ENCODE results near the gene CKM.

- TF ChIP-seq, protein P1, sequence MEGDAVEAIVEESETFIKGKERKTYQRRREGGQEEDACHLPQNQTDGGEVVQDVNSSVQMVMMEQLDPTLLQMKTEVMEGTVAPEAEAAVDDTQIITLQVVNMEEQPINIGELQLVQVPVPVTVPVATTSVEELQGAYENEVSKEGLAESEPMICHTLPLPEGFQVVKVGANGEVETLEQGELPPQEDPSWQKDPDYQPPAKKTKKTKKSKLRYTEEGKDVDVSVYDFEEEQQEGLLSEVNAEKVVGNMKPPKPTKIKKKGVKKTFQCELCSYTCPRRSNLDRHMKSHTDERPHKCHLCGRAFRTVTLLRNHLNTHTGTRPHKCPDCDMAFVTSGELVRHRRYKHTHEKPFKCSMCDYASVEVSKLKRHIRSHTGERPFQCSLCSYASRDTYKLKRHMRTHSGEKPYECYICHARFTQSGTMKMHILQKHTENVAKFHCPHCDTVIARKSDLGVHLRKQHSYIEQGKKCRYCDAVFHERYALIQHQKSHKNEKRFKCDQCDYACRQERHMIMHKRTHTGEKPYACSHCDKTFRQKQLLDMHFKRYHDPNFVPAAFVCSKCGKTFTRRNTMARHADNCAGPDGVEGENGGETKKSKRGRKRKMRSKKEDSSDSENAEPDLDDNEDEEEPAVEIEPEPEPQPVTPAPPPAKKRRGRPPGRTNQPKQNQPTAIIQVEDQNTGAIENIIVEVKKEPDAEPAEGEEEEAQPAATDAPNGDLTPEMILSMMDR (conservative IDR thresholded peaks at IDR 0.05), result no peak
- TF ChIP-seq ZFX (IDR thresholded peaks at IDR 0.05), result no peak
These were observed 11.1 kb downstream of the CKM start for GRCh38 chr19:45311621-45312020.

Measured in C4-2B (cell line).